Activated CD8-positive, alpha-beta memory T cell treated with anti-CD3 and anti-CD28 coated beads for 24 hours (primary cell): ENCODE results near the gene C3orf85.

Source experiments
- DNase-seq: peaks from one replicate; pipeline ENCODE4 v3.0.0-alpha.2; 2020

C3orf85 gene

DNA sequence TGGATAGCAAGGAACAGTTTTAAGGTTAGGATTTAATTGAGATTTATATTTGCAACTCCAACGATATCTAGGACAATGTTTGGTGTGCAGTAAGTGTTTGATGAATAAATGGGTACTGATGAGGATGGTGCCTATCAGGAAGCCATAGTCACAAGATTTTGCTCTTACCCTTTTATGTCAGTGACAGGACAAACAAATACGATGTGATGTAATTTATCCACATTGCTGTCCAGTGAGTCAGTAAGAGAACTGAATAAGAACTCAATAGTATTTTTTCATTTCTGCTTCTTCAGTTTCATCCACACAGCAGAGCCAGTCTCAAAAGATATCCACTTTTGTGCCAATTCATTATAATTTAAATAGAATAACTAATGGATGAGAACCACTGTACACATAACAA, 18.5 kb downstream of the C3orf85 start:
- no peak for DNase-seq

- no peak for DNase-seq
Observed at GRCh38 chr3:109155828-109156227, 19.3 kb downstream of the C3orf85 start.

DNA sequence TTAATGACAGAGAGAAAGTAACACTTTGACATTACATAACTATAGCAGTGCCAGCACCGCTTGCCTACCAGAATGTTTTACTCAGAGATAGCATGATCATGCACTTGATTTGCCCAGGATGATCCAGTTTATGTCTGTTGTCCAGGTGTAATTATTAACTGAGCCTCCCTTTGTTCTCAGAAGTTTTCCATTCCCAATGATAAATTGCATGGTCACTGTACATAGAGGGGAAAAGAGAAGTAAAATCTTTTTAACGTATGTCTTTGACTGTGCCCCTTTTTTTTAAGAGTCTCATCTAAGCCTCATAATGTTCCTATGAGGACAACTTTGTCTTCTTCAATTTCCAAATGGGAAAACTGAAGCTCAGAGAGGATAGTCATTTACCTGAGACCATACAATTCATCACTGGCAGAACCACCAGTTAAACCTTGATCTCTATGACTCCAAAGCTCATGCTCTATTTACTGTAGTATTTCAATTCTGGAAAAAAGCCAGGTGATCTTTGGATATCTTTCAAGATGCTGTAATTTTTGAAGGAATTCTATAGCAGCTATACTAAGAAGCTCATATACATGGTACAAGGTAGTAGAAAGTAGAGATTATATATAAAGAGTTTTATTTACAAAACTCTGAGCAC, 25.1 kb downstream of the C3orf85 start:
- DNase-seq = no peak

GRCh38 chr3:109165905-109166304, 29.4 kb downstream of the C3orf85 start:
- DNase-seq = no peak

DNA sequence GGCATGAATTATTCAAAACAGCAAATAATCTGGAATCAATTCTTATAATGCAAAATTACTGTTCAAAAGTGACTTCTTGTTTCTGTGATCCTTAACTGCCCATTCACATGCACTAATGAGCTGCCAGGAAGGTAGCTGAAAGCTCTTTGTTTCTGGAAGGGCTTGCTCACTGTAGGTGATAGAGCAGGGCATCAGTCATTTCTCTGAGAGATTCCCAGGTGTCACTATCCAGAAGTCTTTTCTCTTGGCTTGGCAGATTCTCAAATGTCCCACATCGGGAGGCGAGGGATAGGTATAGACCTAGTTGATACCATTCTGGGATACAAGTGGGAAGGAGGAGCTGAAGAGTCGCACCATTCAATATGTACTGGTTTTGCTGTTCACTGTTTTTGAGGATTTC, 35.0 kb downstream of the C3orf85 start:
- no peak for DNase-seq

DNA sequence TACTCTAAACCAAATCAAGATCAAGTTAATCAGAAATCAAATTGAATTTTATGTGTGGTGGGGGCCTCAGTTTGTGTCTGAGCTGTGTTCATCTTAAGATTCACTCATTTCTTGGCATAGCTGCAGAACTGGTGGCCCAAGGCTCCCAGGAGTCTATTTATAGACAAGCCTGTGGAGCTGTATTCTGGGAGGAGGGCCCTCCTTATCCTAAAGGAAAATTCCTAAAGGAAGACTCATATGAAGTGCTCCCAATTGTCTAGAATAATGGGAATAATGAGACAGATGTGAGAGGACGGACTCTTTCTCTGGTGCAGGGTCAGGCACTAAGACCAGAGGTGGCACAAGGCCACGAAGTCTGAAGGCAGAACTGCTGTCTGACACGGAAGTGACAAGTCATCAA, 38.9 kb downstream of the C3orf85 start:
- DNase-seq = no peak

GRCh38 chr3:109176726-109177125, 40.2 kb downstream of the C3orf85 start:
- DNase-seq = no peak

DNA sequence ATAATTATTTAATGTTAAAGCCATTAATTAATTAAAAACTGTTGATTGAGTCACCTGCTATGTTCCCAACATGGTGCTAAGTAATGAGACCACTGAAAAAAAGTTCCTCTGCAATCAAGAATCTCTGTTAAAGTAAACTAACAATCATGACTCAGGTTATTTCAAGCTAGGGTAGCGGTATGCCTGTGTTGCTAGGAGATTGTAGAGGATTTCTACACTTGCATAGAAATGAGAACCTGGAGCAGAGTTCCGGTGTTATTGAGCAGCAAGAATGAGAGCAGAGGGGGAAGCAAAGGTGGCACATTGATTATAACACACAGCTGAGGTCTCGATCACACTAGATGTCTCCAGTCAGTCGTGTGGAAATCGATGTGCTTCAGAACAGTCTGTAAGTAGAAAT, 41.4 kb downstream of the C3orf85 start:
- DNase-seq = no peak

GRCh38 chr3:109178708-109179107, 42.2 kb downstream of the C3orf85 start:
- no peak for DNase-seq

GRCh38 chr3:109184726-109185125, 48.2 kb downstream of the C3orf85 start:
- no peak for DNase-seq

DNA sequence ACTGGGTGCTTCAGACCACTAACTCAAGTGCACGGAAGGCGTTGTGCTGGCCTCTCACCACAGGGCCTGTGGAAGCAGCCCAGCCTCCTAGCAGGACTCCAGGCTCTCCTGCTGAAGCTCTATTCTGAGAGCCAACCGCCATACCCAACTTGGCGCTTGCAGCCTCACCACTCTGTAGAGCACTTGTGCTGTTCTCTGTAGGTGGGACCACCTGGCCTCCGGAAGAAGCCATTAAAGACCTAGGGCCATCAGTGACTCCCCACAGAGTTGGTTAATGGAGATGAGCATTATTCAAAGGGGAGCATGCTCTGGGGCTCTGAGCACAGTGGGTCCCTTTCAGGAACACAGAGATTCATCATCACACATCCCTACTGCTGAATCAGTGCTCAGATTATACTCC, 50.9 kb downstream of the C3orf85 start:
- no peak for DNase-seq

- no peak for DNase-seq
Observed at GRCh38 chr3:109188741-109189140, 52.2 kb downstream of the C3orf85 start.

GRCh38 chr3:109191421-109191820, 54.9 kb downstream of the C3orf85 start:
- DNase-seq = no peak

GRCh38 chr3:109195815-109196214, 59.3 kb downstream of the C3orf85 start:
- DNase-seq = no peak
